CD4-positive, alpha-beta T cell treated with Interleukin-4 for 4 hours (primary cell): ENCODE results near the gene ZNF420.
"Not testable (repeated sequence)": the region's sequence is repeated elsewhere in the genome, so short reads cannot be mapped to it uniquely, and the experiment has no call there.

ENCODE experiments used
- DNase-seq: peaks from one replicate; pipeline ENCODE4 v3.0.0-alpha.2; 2020

ZNF420 gene

GRCh38 chr19:37077934-37078716, at the start of gene ZNF420:
Gene ZNF420, plus strand, starts transcription at chr19:37078433. Its CDS starts 10,686 bp downstream, at chr19:37089119.
- DNase-seq, result peak; percentile 94

GRCh38 chr19:37045140-37045539, 33.1 kb upstream of the ZNF420 start:
- no peak for DNase-seq

- no peak for DNase-seq
Measured at GRCh38 chr19:37055330-37055729, 22.9 kb upstream of the ZNF420 start.

GRCh38 chr19:37056776-37057175, 21.5 kb upstream of the ZNF420 start:
- DNase-seq, result no peak

- no peak for DNase-seq
Measured at GRCh38 chr19:37059142-37059541, 19.1 kb upstream of the ZNF420 start.

GRCh38 chr19:37064886-37065285, 13.3 kb upstream of the ZNF420 start:
- not testable (repeated sequence) for DNase-seq

GRCh38 chr19:37074111-37074510, 4.1 kb upstream of the ZNF420 start:
- no peak for DNase-seq

GRCh38 chr19:37074819-37075362, 3.3 kb upstream of the ZNF420 start:
- no peak for DNase-seq

GRCh38 chr19:37076524-37076923, 1.7 kb upstream of the ZNF420 start:
- not testable (repeated sequence) for DNase-seq

- DNase-seq, result no peak
Measured at GRCh38 chr19:37077501-37077933, 716 bp upstream of the ZNF420 start.

- no peak for DNase-seq
Measured at GRCh38 chr19:37078717-37079032, 442 bp downstream of the ZNF420 start.

- no peak for DNase-seq
Measured at GRCh38 chr19:37079238-37079637, 1.0 kb downstream of the ZNF420 start.

- DNase-seq, result no peak
Measured at GRCh38 chr19:37082307-37082706, 4.1 kb downstream of the ZNF420 start.

GRCh38 chr19:37087110-37087509, 8.9 kb downstream of the ZNF420 start:
- no peak for DNase-seq

- no peak for DNase-seq
Measured at GRCh38 chr19:37095859-37096258, 17.6 kb downstream of the ZNF420 start.

GRCh38 chr19:37098570-37098969, 20.3 kb downstream of the ZNF420 start:
- no peak for DNase-seq

GRCh38 chr19:37104135-37104534, 25.9 kb downstream of the ZNF420 start:
- DNase-seq, result not testable (repeated sequence)

- DNase-seq, result not testable (repeated sequence)
Measured at GRCh38 chr19:37111753-37112152, 33.5 kb downstream of the ZNF420 start.

GRCh38 chr19:37114001-37114400, 35.8 kb downstream of the ZNF420 start:
- no peak for DNase-seq

GRCh38 chr19:37122093-37122492, 43.9 kb downstream of the ZNF420 start:
- not testable (repeated sequence) for DNase-seq

GRCh38 chr19:37127999-37128820, 50.0 kb downstream of the ZNF420 start:
- no peak for DNase-seq

- no peak for DNase-seq
Measured at GRCh38 chr19:37128821-37129177, 50.6 kb downstream of the ZNF420 start.

- DNase-seq, result no peak
Measured at GRCh38 chr19:37136111-37136510, 57.9 kb downstream of the ZNF420 start.

- DNase-seq, result no peak
Measured at GRCh38 chr19:37148214-37148613, 70.0 kb downstream of the ZNF420 start.
